ENCODE results near the gene FBXO36. TPM values are rescaled to one million over a fixed set of nuclear protein-coding genes. Genes with fewer than 3 reads are reported as not detected.

FBXO36 gene
- total and polyA plus RNA-seq, 2 of the 13 experiments (the other 11 are each of a cell fraction or from before 2014, with no cell fraction given): 2.8 TPM

- TF ChIP-seq ZNF7 (CRISPR knock-in tag; IDR thresholded peaks at IDR 0.05) (no peak), RNF2 (conservative IDR thresholded peaks at IDR 0.05; ENCODE audit: low read depth) (peak; percentile 80), NBN (conservative IDR thresholded peaks at IDR 0.05) (no peak), MTERF4 (CRISPR knock-in tag; IDR thresholded peaks at IDR 0.05) (no peak), SOX6 (IDR thresholded peaks at IDR 0.05) (no peak), SOX6 (CRISPR knock-in tag; IDR thresholded peaks at IDR 0.05) (no peak; the same call in 1 of the 2 replicates), NFIB (CRISPR knock-in tag; IDR thresholded peaks at IDR 0.05; ENCODE audit: borderline replicate concordance) (no peak), ZNF18 (CRISPR knock-in tag; IDR thresholded peaks at IDR 0.05; ENCODE audit: insufficient replicate concordance) (peak; percentile 49), HIVEP1 (CRISPR knock-in tag; IDR thresholded peaks at IDR 0.05) (0 out of 2 replicates have a peak, but pooled peaks have one; percentile 36), TOE1 (CRISPR knock-in tag; IDR thresholded peaks at IDR 0.05) (peak; percentile 32; the same call in 1 of the 2 replicates), PTBP1 (IDR thresholded peaks at IDR 0.05; ENCODE audit: low read depth, low read length, poor library complexity, severe bottlenecking) (no peak), SNAI1 (CRISPR knock-in tag; IDR thresholded peaks at IDR 0.05; ENCODE audit: borderline replicate concordance) (peak; percentile 84; the same call in 1 of the 2 replicates), PRMT3 (CRISPR knock-in tag; IDR thresholded peaks at IDR 0.05; ENCODE audit: borderline replicate concordance, low read depth) (no peak), ZNF121 (CRISPR knock-in tag; IDR thresholded peaks at IDR 0.05) (peak; percentile 51; the same call in 1 of the 2 replicates), SMC3 (IDR thresholded peaks at IDR 0.05; ENCODE audit: low read length) (no peak; the same call in 1 of the 2 replicates), GATA4 (IDR thresholded peaks at IDR 0.05; ENCODE audit: borderline replicate concordance, low read depth) (no peak), HBP1 (CRISPR knock-in tag; IDR thresholded peaks at IDR 0.05; ENCODE audit: low read depth) (0 out of 2 replicates have a peak, but pooled peaks have one; percentile 45), TMF1 (CRISPR knock-in tag; IDR thresholded peaks at IDR 0.05; ENCODE audit: low read depth) (peak; percentile 85; the same call in 1 of the 2 replicates), HDAC6 (IDR thresholded peaks at IDR 0.05; ENCODE audit: low read depth, low read length) (no peak), LRRFIP1 (CRISPR knock-in tag; conservative IDR thresholded peaks at IDR 0.05) (no peak), ZSCAN25 (CRISPR knock-in tag; IDR thresholded peaks at IDR 0.05) (peak; percentile 7; the same call in 1 of the 2 replicates), ZNF44 (CRISPR knock-in tag; IDR thresholded peaks at IDR 0.05) (no peak), KLF16 (CRISPR knock-in tag; IDR thresholded peaks at IDR 0.05) (no peak), NFKBIZ (CRISPR knock-in tag; IDR thresholded peaks at IDR 0.05) (no peak)
Measured at GRCh38 chr2:229922449-229923386, at the start of gene FBXO36 (continued).

Measured in HepG2 (cell line).